ENCODE results near the gene SERPINB6.
A peak's percentile ranks its signal among the peaks of the same experiment; 100 is the strongest.
"Not testable (repeated sequence)": the region's sequence is repeated elsewhere in the genome, so short reads cannot be mapped to it uniquely, and the experiment has no call there.

The SERPINB6 gene

GRCh38 chr6:2977799-2978590 is 6.6 kb upstream of the SERPINB6 start:
- no peak for DNase-seq (ENCODE audit: low read depth in 2 of 2, low spot score in 1 of 2)

- no peak for DNase-seq (ENCODE audit: low read depth in 2 of 2, low spot score in 1 of 2)
Measured at GRCh38 chr6:2977290-2977689, 5.9 kb upstream of the SERPINB6 start.

DNA sequence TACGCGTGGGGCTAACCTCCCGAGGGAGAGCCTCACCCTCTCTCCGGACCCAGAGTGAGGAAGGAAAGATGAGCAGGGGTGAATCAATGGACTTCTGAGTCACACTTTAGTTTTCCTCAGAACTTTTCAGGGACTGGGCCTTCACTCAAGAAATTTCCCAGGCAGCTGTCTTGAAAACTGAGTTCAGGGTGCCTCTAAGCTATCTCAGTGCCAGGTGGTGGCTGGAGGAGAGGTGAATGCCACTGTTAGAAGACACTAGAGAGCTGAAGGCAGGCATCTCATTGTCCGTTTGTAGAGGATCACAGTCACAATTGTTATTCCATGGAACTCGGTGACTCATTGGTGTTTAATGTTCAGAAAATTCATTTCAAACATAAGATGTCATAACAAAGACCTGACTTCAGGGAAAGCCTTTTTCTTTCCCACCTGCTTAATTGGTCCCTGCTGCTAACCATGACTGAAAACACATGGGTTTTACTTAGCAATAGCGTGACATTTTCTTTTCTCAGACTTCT is 5.3 kb upstream of the SERPINB6 start:
- no peak for DNase-seq (ENCODE audit: low read depth in 2 of 2, low spot score in 1 of 2)

GRCh38 chr6:2976060-2976459 is 4.7 kb upstream of the SERPINB6 start:
- no peak for DNase-seq (ENCODE audit: low read depth in 2 of 2, low spot score in 1 of 2)

GRCh38 chr6:2973676-2974075 is 2.3 kb upstream of the SERPINB6 start:
- DNase-seq (ENCODE audit: low read depth in 2 of 2, low spot score in 1 of 2), result no peak

DNA sequence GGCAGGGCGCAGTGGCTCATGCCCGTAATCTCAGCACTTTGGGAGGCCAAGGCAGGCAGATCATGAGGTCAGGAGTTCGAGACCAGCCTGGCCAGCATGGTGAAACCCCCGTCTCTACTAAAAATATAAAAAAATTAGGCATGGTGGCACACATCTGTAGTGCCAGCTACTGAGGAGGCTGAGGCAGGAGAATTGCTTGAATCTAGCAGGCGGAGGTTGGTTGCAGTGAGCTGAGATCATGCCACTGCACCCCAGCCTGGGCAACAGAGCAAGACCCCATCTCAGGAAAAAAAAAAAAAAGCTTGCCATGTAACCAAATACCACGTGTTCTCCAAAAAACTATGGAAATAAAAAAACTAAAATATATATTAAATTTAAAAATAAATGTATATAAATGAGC is 1.8 kb upstream of the SERPINB6 start:
- DNase-seq (ENCODE audit: low read depth in 2 of 2, low spot score in 1 of 2), result not testable (repeated sequence)

DNA sequence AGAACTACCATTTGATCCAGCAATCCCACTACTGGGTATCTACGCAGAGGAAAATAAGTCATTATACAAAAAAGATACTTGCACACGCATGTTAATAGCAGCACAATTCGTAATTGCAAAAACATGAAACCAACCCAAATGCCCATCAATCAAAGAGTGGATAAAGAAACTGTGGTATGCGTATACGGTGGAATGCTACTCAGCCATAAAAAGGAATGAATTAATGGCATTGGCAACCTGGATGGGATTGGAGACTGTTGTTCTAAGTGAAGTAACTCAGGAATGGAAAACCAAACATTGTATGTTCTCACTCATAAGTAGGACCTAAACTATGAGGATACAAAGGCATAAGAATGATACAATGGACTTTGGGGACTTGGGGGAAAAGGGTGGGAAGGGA is 1.3 kb upstream of the SERPINB6 start:
- DNase-seq (ENCODE audit: low read depth in 2 of 2, low spot score in 1 of 2), result not testable (repeated sequence)

DNA sequence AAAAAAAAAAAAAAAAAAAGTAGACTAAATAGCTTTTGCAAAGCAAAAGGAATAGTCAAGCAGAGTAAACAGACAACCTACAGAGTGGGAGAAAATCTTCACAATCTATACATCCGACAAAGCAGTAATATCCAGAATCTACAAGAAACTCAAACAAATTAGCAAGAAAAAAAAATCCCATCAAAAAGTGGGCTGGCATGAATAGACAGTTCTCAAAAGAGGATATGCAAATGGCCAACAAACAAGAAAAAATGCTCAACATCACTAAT is 786 bp upstream of the SERPINB6 start:
- not testable (repeated sequence) for DNase-seq (ENCODE audit: low read depth in 2 of 2, low spot score in 1 of 2)

GRCh38 chr6:2970753-2971419 is 481 bp downstream of the SERPINB6 start:
- peak in 1 of 2 donors; percentile 15 for DNase-seq (ENCODE audit: low read depth in 2 of 2, low spot score in 1 of 2)

- no peak for DNase-seq (ENCODE audit: low read depth in 2 of 2, low spot score in 1 of 2)
Measured at GRCh38 chr6:2970034-2970685, 1.2 kb downstream of the SERPINB6 start.

DNA sequence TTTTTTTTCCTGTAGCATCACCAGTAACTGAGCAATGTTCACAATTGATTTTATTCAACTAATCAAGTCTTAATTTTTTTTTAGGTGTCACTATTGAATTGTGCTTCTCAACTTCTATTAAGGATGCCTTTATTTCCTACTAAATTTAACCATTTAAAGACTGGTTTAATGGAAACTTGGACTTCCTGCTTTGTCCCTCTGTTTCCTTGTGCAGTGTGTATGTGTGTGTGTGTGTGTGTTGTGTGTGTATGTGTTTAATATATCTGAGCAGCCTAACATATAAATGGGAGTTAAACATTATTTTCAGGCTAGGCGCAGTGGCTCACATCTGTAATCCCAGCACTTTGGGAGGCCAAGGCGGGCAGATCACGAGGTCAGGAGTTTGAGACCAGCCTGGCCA is 1.8 kb downstream of the SERPINB6 start:
- no peak for DNase-seq (ENCODE audit: low read depth in 2 of 2, low spot score in 1 of 2)

DNA sequence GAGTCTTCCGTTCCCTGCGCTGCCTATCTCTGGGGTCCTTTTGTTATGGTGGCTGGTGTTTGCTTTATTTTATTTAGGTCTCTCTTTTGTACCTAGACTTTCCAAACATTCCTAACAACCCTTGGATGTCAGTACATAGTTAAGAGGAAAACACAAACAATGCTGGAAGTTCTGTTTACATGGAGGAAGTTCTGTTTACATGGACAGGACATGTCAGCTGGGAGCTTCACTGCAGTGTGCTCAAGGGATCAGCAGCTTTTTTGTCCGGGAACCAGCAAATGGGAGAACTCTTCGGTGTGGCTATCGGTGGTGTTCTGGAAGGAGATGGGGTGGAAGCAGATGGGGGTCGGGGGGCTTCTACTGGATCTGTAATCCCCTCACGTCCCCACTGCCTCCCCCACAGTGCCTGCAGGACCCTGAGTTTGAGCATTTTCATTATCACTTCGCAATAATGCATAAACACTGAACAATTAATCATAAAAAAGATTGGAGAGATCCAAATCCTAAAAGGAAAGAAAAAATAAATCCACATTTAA is 2.7 kb downstream of the SERPINB6 start:
- no peak for DNase-seq (ENCODE audit: low read depth in 2 of 2, low spot score in 1 of 2)

DNA sequence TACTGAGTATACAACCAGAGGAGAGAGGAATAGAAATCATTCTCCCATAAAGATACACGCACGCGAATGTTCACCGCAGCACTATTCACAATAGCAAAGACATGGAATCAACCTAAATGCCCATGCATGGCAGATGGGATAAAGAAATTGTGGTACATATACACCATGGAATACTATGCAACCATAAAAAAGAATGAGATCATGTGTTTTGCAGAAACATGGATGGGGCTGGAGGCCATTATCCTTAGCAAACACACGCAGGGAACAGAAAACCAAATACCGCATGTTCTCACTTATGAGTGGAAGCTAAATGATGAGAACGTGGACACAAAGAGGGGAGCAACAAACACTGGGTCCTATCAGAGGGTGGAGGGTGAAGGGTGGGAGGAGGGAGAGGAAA is 3.4 kb downstream of the SERPINB6 start:
- DNase-seq (ENCODE audit: low read depth in 2 of 2, low spot score in 1 of 2), result no peak

GRCh38 chr6:2966347-2966746 is 5.0 kb downstream of the SERPINB6 start:
- no peak for DNase-seq (ENCODE audit: low read depth in 2 of 2, low spot score in 1 of 2)

- no peak for DNase-seq (ENCODE audit: low read depth in 2 of 2, low spot score in 1 of 2)
Measured at GRCh38 chr6:2964793-2965505, 6.4 kb downstream of the SERPINB6 start.

GRCh38 chr6:2963756-2964155 is 7.6 kb downstream of the SERPINB6 start:
- DNase-seq (ENCODE audit: low read depth in 2 of 2, low spot score in 1 of 2), result no peak

DNA sequence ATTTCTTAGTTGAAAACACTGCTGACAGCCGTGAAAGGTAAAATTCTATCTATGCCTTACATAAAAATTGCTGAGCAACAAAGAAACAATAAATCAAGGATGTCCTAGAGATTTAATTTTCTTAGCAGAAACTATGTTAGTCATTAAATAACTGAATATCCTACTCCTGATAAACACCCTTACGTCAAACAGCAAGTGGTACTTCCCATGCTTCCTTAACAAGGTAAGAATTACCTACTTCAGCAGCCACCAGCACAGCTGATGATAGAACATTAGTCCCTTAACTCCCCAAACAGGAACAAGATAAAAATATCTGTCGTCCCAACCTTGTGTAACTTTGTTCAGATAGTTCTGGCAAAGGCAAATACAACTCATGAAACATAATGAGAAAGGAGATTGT is 8.7 kb downstream of the SERPINB6 start:
- DNase-seq (ENCODE audit: low read depth in 2 of 2, low spot score in 1 of 2), result no peak

- DNase-seq (ENCODE audit: low read depth in 2 of 2, low spot score in 1 of 2), result no peak
Measured at GRCh38 chr6:2962004-2962403, 9.4 kb downstream of the SERPINB6 start.

DNA sequence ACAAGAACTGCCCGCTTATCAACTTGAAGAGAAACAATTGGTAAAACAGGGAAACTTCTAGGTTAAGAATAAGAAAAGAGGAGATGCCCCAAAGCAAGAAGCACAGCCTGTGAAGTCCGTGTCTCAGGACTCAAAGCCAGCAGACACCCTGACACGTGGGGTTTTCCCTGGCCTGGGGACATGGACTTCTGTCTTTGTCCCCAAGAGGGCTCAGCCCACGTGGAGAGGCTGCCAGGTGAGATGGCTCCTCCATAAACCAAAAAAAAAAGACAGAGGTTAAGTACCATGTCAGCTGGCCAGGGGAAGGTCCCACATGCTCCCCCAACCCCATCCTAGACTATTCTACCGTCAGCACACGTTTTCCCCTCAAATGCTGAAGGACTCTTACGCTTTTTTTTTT is 9.9 kb downstream of the SERPINB6 start:
- no peak for DNase-seq (ENCODE audit: low read depth in 2 of 2, low spot score in 1 of 2)

GRCh38 chr6:2960935-2961334 is 10.4 kb downstream of the SERPINB6 start:
- no peak for DNase-seq (ENCODE audit: low read depth in 2 of 2, low spot score in 1 of 2)
